HEK293 (cell line): ENCODE data around the gene PSMB9.

Source experiments
- CTCF ChIA-PET: fragments of 350-600 bp; formaldehyde crosslinking; extraction: SDS; loops from one replicate; lab custom pipeline; 2021; ENCODE audit warnings: antibody characterized with exemption; lab: Yijun Ruan, JAX
- POLR2A ChIA-PET: fragments of 300-600 bp; formaldehyde crosslinking; extraction: SDS; loops from one replicate; lab custom pipeline; 2020; ENCODE audit warnings: antibody characterized with exemption, inconsistent platforms; lab: Yijun Ruan, JAX
- H3K27ac ChIP-seq: fragments of 200-500 bp; sonication (Bioruptor generic); 2 replicates; pipeline ENCODE4 v1.5.1; 2014; ENCODE audit warnings: low read depth, low read length, control low read depth, inconsistent platforms; ENCODE audit errors: extremely low read depth
- H3K36me3 ChIP-seq, 2 experiments: fragments of 200-500 bp in 1 of 2; sonication (Bioruptor generic) in 1 of 2; 1 replicate in 1 of 2; 2 replicates in 1 of 2; pipeline ENCODE4 v1.5.1; 2014 to 2017; ENCODE audit warnings: inconsistent platforms in 2 of 2, low read length in 2 of 2; ENCODE audit not compliant: control insufficient read depth in 2 of 2, insufficient read depth in 1 of 2
- H3K4me1 ChIP-seq: fragments of 200-500 bp; sonication (Bioruptor generic); 2 replicates; pipeline ENCODE4 v1.5.1; 2014; ENCODE audit warnings: mild to moderate bottlenecking, low read length, inconsistent platforms; ENCODE audit not compliant: control insufficient read depth, insufficient read depth
- H3K4me3 ChIP-seq: 2 replicates; pipeline ENCODE4 v1.5.1; 2011; ENCODE audit warnings: low read depth, mild to moderate bottlenecking, control low read depth, low read length, moderate library complexity
- H3K9me3 ChIP-seq: fragments of 200-500 bp; sonication (Bioruptor generic); 2 replicates; pipeline ENCODE4 v1.5.1; 2014; ENCODE audit warnings: low read depth, low read length, inconsistent platforms; ENCODE audit not compliant: control insufficient read depth, insufficient read depth
- BCL11B ChIP-seq: fragments of 450-650 bp; formaldehyde crosslinking; IDR thresholded peaks from 2 replicates; pipeline ENCODE4 v1.5.1; 2016; ENCODE audit warnings: low read depth, missing biosample characterization, missing genetic modification characterization
- BCL6B ChIP-seq: fragments of 450-650 bp; formaldehyde crosslinking; IDR thresholded peaks from 2 replicates; pipeline ENCODE4 v1.5.1; 2017; ENCODE audit warnings: missing biosample characterization, missing genetic modification characterization
- HOXD13 ChIP-seq: sonication (generic); formaldehyde crosslinking; IDR thresholded peaks from 2 replicates; pipeline ENCODE4 v1.8.0; 2022; ENCODE audit warnings: missing genetic modification reagents, borderline replicate concordance
- MZF1 ChIP-seq: fragments of 450-650 bp; formaldehyde crosslinking; IDR thresholded peaks from 2 replicates; pipeline ENCODE4 v1.5.1; 2017; ENCODE audit warnings: missing biosample characterization, missing genetic modification characterization, borderline replicate concordance
- OSR2 ChIP-seq: fragments of 450-650 bp; formaldehyde crosslinking; IDR thresholded peaks from 2 replicates; pipeline ENCODE4 v1.5.1; 2016; ENCODE audit warnings: missing biosample characterization, missing genetic modification characterization
- SALL2 ChIP-seq: fragments of 450-650 bp; formaldehyde crosslinking; IDR thresholded peaks from 2 replicates; pipeline ENCODE4 v1.5.0; 2017; ENCODE audit warnings: missing biosample characterization, mild to moderate bottlenecking, missing genetic modification characterization, borderline replicate concordance
- ZBTB10 ChIP-seq: fragments of 450-650 bp; formaldehyde crosslinking; IDR thresholded peaks from 2 replicates; pipeline ENCODE4 v1.5.1; 2016; ENCODE audit warnings: missing biosample characterization, missing genetic modification characterization
- ZBTB11 ChIP-seq: fragments of 450-650 bp; formaldehyde crosslinking; conservative IDR thresholded peaks from 2 replicates; pipeline ENCODE4 v1.5.1; 2016; ENCODE audit warnings: low read depth, missing biosample characterization, missing genetic modification characterization
- ZBTB20 ChIP-seq: fragments of 450-650 bp; formaldehyde crosslinking; IDR thresholded peaks from 2 replicates; pipeline ENCODE4 v1.5.1; 2016; ENCODE audit warnings: missing biosample characterization, missing genetic modification characterization
- ZFP37 ChIP-seq: fragments of 450-650 bp; formaldehyde crosslinking; IDR thresholded peaks from 2 replicates; pipeline ENCODE4 v1.5.1; 2016; ENCODE audit warnings: missing biosample characterization, missing genetic modification characterization
- ZFP41 ChIP-seq: fragments of 450-650 bp; formaldehyde crosslinking; IDR thresholded peaks from 2 replicates; pipeline ENCODE4 v1.5.1; 2016; ENCODE audit warnings: missing biosample characterization, missing genetic modification characterization, borderline replicate concordance
- ZNF2 ChIP-seq: fragments of 450-650 bp; formaldehyde crosslinking; IDR thresholded peaks from 2 replicates; pipeline ENCODE4 v1.5.1; 2016; ENCODE audit warnings: missing biosample characterization, missing genetic modification characterization
- ZNF302 ChIP-seq: fragments of 450-650 bp; formaldehyde crosslinking; IDR thresholded peaks from 2 replicates; pipeline ENCODE4 v1.5.1; 2016; ENCODE audit warnings: missing biosample characterization, missing genetic modification characterization, low read depth
- ZNF362 ChIP-seq: fragments of 450-650 bp; formaldehyde crosslinking; IDR thresholded peaks from 2 replicates; pipeline ENCODE4 v1.5.1; 2016; ENCODE audit warnings: missing biosample characterization, missing genetic modification characterization
- ZNF394 ChIP-seq: fragments of 450-650 bp; formaldehyde crosslinking; IDR thresholded peaks from 2 replicates; pipeline ENCODE4 v1.5.1; 2016; ENCODE audit warnings: missing biosample characterization, missing genetic modification characterization, mild to moderate bottlenecking, moderate library complexity, borderline replicate concordance
- ZNF488 ChIP-seq: fragments of 450-650 bp; formaldehyde crosslinking; IDR thresholded peaks from 2 replicates; pipeline ENCODE4 v1.5.1; 2016; ENCODE audit warnings: missing biosample characterization, missing genetic modification characterization
- ZNF530 ChIP-seq: fragments of 450-650 bp; formaldehyde crosslinking; IDR thresholded peaks from 2 replicates; pipeline ENCODE4 v1.5.1; 2016; ENCODE audit warnings: low read depth, missing biosample characterization, missing genetic modification characterization
- ZNF548 ChIP-seq: fragments of 450-650 bp; formaldehyde crosslinking; IDR thresholded peaks from 2 replicates; pipeline ENCODE4 v1.5.1; 2016; ENCODE audit warnings: missing biosample characterization, missing genetic modification characterization
- ZNF549 ChIP-seq: fragments of 450-650 bp; IDR thresholded peaks from 2 replicates; pipeline ENCODE4 v1.5.1; 2018; ENCODE audit warnings: missing biosample characterization, missing genetic modification characterization, mild to moderate bottlenecking, inconsistent platforms, moderate library complexity
- ZNF580 ChIP-seq: fragments of 450-650 bp; formaldehyde crosslinking; IDR thresholded peaks from 2 replicates; pipeline ENCODE4 v1.5.1; 2016; ENCODE audit warnings: missing biosample characterization, missing genetic modification characterization
- ZNF701 ChIP-seq: fragments of 450-650 bp; formaldehyde crosslinking; IDR thresholded peaks from 2 replicates; pipeline ENCODE4 v1.5.1; 2016; ENCODE audit warnings: missing biosample characterization, missing genetic modification characterization
- ZNF776 ChIP-seq: fragments of 450-650 bp; formaldehyde crosslinking; IDR thresholded peaks from 2 replicates; pipeline ENCODE4 v1.5.0; 2017; ENCODE audit warnings: missing biosample characterization, missing genetic modification characterization, borderline replicate concordance
- ZSCAN5A ChIP-seq: fragments of 450-650 bp; formaldehyde crosslinking; IDR thresholded peaks from 2 replicates; pipeline ENCODE4 v1.5.1; 2016; ENCODE audit warnings: missing biosample characterization, missing genetic modification characterization

Gene PSMB9

GRCh38 chr6:32844839-32845383, 9.1 kb upstream of the PSMB9 start:
- ChIA-PET POLR2A (interaction anchor here (1.1 to 2.3 kb wide), 5 partner anchors 9 to 127 kb away, joined by 3 to 20 read pairs (median 4); partner anchors contain the start of genes PSMB9 and TAP1), CTCF (interaction anchor here (0.7 to 4.2 kb wide), 10 partner anchors 12 to 782 kb away, joined by 3 to 46 read pairs (median 6); partner anchors contain the start of genes PSMB9 and TAP1)
- H3K4me3 ChIP-seq, result no peak overlapping the region
- peaks cover 6 to 38% of the 10 kb centered on the region in 2 experiments; a peak in 2 of 3 replicates for H3K36me3 ChIP-seq
- no peaks in the 10 kb centered on the region for H3K4me1 ChIP-seq
- H3K9me3 ChIP-seq, result no peaks in the 10 kb centered on the region
- TF ChIP-seq BCL11B (no peak), OSR2 (no peak), ZNF530 (tag by site-specific recombination) (no peak), SALL2 (tag by site-specific recombination) (no peak), ZNF549 (no peak), ZBTB20 (tag by site-specific recombination) (no peak), ZNF548 (tag by site-specific recombination) (no peak), ZNF302 (tag by site-specific recombination) (no peak), ZNF580 (no peak), BCL6B (tag by site-specific recombination) (no peak), ZSCAN5A (tag by site-specific recombination) (no peak)
- H3K27ac ChIP-seq, result no peak overlapping the region

GRCh38 chr6:32845384-32845884, 8.6 kb upstream of the PSMB9 start:
- peaks cover 6 to 43% of the 10 kb centered on the region in 2 experiments; a peak in 2 of 3 replicates for H3K36me3 ChIP-seq
- H3K9me3 ChIP-seq, result no peaks in the 10 kb centered on the region
- POLR2A ChIA-PET, result interaction anchor here (1.0 to 2.3 kb wide), 7 partner anchors 7 to 126 kb away, joined by 3 to 20 read pairs (median 4); partner anchors contain the start of genes PSMB9, TAP1 and TAP2
- CTCF ChIA-PET, result interaction anchor here (0.8 to 4.2 kb wide), 10 partner anchors 11 to 432 kb away, joined by 4 to 46 read pairs (median 7); partner anchors contain the start of genes PSMB9 and TAP1
- no peak overlapping the region for H3K27ac ChIP-seq
- H3K4me3 ChIP-seq, result no peak overlapping the region
- no peaks in the 10 kb centered on the region for H3K4me1 ChIP-seq
- no peak for TF ChIP-seq MZF1 (tag by site-specific recombination)
- no peak for TF ChIP-seq ZFP37 (tag by site-specific recombination)
- TF ChIP-seq ZNF394, result no peak
- no peak for TF ChIP-seq HOXD13
- no peak for TF ChIP-seq ZNF776 (tag by site-specific recombination)
- TF ChIP-seq ZNF701, result no peak
- TF ChIP-seq ZNF2, result no peak
- no peak for TF ChIP-seq ZNF488
- TF ChIP-seq ZBTB11 (tag by site-specific recombination), result no peak
- TF ChIP-seq ZBTB10 (tag by site-specific recombination), result no peak
- TF ChIP-seq ZFP41 (tag by site-specific recombination), result no peak
- no peak for TF ChIP-seq ZNF362 (tag by site-specific recombination)
